Measurements from ENCODE around the gene OR2A5.

DNA sequence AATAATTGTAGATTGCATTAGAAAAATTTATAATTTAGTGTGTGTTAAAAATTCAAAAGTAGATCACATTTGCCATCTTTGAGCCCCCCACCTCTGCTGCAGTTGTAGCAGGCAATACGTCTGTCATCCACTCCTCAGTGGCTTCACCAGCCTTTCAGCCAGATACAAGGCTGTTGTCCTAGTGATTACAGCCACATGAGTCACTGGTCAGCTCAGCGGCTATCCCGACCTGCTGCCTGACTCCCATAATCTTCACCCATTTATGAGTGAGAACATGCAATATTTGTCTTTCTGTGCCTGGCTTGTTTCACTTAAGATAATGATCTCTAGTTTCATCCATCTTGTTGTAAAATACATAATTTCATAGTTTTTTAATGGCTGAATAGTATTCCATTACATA is 9.2 kb downstream of the OR2A5 start:
- TF ChIP-seq, protein P1, sequence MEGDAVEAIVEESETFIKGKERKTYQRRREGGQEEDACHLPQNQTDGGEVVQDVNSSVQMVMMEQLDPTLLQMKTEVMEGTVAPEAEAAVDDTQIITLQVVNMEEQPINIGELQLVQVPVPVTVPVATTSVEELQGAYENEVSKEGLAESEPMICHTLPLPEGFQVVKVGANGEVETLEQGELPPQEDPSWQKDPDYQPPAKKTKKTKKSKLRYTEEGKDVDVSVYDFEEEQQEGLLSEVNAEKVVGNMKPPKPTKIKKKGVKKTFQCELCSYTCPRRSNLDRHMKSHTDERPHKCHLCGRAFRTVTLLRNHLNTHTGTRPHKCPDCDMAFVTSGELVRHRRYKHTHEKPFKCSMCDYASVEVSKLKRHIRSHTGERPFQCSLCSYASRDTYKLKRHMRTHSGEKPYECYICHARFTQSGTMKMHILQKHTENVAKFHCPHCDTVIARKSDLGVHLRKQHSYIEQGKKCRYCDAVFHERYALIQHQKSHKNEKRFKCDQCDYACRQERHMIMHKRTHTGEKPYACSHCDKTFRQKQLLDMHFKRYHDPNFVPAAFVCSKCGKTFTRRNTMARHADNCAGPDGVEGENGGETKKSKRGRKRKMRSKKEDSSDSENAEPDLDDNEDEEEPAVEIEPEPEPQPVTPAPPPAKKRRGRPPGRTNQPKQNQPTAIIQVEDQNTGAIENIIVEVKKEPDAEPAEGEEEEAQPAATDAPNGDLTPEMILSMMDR (IDR thresholded peaks at IDR 0.05; ENCODE audit: insufficient read depth, low read depth, low read length): no peak
- no peak for TF ChIP-seq EZH2 (IDR thresholded peaks at IDR 0.05; ENCODE audit: insufficient read depth, low read length)

Measured in astrocyte (in vitro differentiated cells and primary cell).